NCI-H1417 (cell line): ENCODE results near the gene MADD.
A peak's percentile ranks its signal among the peaks of the same experiment; 100 is the strongest.

Experiments used
- DNase-seq, 3 experiments: peaks; one replicate each; lab custom pipeline; 2025; lab: John Stamatoyannopoulos, UW

The MADD gene

DNA sequence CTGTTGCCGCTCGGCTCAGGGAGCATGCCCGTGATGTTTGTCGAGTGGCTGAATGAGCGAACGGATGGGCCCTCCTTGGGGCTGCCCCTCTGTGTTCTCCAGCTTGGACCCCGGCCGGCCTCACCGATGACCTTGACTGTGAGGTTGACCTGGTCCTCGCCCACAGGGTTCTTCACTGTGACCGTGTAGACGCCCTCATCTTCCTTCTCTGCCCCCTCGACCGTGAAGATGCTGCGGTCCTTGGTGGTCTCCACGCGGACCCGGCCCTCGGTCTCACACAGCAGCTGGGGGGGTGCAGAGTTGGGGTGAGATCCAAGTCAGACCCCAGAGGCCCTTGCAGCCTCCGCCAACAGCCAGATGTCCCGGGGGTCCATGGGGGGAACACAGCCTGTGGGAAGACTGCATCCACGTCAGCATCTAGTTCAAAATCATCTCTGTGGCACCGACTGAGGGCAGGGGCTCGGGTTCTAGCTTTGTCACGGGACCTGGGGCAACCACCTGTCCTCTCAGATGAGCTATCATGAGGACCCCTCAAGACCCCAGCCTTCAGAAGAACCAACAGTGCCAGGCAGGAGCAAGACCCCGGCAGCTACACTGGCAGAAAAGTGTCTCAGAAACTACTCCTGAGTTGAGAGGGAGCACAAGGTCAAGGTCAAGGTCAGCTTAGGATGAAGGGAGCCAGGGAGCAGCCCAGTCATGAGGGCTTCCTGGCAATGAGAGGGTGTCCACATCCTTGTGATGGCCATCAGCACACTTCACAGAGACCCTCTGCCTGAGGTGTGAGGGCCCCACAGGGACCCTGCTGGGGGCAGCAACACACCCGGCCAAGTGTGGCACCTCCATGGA is 68.7 kb downstream of the MADD start:
- DNase-seq, result no peak

DNA sequence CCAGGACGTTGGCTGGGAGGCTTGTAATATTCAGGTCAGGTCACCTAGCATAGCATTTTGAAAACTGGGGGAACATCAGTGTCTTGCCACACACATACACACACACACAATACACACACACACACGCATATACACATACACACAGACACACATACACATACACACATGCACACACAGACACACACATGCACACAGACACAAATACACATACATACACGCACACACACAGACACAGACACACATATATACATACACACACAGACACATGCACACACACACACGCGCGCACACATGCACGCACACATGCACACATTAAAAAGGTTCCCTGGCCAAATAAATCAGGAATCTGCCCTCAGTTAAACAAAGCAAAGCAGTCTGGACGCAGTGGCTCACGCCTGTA is 70.1 kb downstream of the MADD start:
- no peak for DNase-seq

GRCh38 chr11:47340980-47341775 is 71.2 kb downstream of the MADD start:
- DNase-seq, result no peak

DNA sequence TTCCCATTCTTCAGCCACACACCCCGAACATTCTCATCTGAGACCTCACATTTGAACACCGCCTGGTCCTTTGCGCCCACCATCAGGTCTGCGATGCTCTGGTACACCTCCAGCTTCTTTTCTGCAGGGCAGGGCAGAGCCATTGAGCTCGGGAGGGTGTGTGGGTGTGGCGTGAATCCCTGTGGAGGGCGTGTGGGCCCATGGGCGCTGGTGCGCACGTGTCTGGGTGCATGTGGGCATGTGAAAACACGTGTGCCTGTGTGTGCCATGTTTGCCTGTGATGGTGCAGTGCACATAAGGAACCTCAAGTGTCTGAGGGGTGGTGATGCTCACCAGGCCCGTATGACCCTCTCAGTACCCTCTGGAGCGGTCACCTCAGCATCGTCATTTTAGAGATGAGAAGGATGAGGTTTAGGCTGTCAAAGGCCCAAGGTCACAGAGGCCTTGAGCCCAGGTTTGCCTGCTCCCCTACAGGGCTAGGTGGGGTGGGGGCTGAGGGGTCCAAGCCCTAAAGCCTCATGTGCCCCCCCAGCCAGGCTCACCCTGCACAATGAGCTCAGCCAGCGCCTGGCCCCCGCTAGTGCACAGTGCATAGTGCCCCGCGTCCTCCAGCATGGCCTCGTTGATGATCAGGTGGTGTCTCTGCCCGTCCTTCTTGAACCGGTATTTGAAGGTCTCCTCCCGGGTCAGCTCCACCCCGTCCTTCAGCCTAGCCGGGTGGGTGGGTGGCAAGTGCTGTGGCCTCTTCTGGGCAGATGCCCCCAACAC is 72.3 kb downstream of the MADD start:
- no peak for DNase-seq

DNA sequence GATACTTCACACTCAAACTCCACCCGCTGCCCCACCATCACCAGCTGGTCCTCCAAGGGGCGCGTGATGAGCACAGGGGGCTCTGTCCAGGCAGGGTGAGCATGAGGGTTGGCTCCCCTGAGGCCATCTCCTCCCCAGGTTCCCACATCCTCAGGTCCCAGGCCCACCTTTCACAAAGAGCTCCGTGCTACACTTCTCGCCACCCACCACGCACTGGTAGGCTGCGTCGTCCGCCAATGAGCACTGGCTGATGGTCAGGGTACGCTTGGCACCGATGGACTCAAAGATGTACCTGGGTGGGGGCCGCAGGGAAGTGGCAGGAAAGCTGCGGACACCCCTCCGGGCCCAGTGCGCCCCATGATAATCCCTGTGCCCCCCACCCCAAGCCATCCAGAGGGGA is 72.9 kb downstream of the MADD start:
- DNase-seq, result no peak

GRCh38 chr11:47345890-47346563 is 76.1 kb downstream of the MADD start:
- DNase-seq, result no peak

DNA sequence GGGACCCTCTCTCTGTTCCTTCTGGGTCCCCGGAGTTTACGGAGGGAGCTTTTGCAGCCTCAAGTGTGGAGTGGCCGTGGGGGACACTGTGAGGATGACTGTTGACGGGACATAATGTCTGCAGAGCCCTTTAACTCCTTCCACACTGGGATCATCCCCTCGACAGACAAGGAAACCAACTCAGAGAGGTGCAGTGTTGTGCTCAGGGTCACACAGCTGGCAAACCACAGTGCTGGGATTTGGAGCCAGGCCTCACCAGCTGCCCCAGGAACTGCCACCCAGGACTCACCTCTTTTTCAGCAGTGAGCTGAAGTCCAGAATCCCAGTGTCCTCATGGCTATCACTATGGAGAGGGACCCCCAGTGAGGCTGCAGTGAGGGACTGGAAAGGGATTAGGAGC is 77.2 kb downstream of the MADD start:
- no peak for DNase-seq

GRCh38 chr11:47348131-47348802 is 78.3 kb downstream of the MADD start:
- DNase-seq, result no peak

DNA sequence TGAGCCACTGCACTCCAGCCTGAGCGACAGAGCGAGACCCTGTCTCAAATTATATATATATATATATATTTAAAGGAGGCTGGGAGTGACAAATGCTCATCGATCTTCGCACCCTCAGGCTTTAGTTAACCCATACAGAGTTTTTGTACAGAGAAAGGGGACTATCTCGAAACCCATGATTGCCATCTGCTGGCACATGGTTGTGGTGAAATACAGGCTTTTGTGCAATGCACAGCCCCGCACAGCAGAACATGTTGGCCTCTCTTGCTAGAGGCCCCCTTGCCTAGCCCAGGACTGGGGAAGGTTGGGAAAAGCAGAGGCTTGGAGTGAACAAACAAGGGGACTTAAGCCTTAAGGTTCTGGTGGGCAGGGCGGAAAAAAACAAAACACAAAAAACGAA is 78.9 kb downstream of the MADD start:
- DNase-seq, result peak in 2 of 3 experiments; percentile 18 to 46

- no peak for DNase-seq
Measured at GRCh38 chr11:47349521-47350095, 79.7 kb downstream of the MADD start.

DNA sequence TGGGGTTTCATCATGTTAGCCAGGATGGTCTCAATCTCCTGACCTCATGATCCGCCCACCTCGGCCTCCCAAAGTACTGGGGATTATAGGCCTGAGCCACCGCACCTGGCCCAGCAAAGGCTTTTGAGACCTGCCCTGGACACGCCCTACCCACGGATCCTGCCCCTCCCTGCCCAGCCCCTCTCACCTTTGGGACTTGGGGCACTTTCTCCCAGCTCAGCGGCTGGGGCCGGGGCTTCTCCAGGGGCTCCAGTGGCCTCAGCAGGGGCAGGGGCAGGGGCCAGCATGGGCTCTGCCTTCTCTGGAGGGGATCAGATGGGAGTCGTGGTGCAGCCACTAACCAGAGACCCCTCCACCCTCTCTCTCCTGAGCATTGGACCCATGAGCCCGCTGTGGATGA is 80.4 kb downstream of the MADD start:
- no peak for DNase-seq

DNA sequence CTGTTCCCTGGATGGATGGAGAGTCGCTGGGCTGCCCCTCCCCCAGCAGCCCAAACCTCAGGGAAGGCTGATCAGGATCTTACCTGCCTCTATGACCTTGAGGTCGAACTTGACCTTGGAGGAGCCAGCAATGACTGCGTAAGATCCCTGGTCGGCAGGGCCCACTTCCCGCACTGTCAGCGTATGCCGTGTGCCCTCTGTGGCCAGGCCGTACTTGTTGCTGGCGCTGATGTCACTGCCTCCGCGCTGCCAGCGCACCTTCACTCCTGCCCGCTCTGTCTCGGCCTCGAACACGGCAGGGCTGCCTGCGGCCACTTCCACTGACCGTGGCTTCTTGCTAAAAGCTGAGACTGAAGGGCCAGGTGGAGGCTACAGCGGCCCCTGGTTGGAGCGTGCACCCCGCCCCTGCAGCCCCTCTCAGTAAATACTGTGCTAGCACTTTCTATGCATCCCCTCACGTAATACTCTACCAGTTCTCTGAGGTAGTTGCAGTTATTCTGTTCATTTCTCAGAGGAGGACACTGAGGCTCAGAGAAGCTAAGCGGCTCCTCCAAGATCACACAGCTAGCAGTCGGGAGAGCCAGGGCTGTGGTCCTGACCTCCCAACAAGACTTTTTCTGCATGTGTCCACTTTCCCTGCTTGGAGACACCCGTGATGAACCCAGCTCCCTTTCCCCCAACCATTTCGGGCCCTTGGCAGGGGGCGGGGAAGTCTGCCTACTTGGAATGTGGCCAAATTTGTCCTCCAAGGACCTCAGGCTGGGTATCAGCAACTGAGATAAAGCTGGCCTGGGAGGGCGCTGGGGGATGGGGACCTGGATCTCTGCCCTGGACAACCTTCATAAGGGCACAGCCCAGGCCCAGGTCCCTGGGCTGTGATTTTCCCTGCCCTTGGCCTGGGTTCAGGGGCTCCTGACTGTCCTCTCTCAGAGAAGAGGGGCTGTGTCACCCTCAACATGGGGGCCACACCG is 81.5 kb downstream of the MADD start:
- DNase-seq, result no peak

DNA sequence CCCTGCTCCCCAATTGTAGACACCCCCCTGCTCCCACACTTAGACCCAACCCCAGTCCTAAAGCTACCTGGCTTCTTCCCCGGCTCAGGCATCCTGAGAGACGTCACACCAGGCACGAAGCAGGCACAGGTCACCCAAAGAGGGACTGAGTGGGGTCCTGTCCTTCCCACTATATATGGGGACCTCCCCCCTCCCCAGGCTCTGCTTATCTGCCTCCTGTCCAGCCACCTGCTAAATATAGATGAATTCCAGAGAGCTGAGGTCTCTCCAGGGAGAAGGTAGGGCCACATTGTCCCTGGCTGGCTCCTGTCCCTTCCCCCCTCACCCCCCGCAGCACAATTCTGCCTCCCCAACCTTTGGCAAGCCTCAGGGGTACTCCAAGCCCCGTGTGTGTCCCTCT is 82.6 kb downstream of the MADD start, which contains the start of gene MYBPC3:
MYBPC3 (minus strand) TSS at position 147 of the 400 bp plus-strand sequence; CDS start at position 92, 55 bp downstream.
- DNase-seq, result no peak

DNA sequence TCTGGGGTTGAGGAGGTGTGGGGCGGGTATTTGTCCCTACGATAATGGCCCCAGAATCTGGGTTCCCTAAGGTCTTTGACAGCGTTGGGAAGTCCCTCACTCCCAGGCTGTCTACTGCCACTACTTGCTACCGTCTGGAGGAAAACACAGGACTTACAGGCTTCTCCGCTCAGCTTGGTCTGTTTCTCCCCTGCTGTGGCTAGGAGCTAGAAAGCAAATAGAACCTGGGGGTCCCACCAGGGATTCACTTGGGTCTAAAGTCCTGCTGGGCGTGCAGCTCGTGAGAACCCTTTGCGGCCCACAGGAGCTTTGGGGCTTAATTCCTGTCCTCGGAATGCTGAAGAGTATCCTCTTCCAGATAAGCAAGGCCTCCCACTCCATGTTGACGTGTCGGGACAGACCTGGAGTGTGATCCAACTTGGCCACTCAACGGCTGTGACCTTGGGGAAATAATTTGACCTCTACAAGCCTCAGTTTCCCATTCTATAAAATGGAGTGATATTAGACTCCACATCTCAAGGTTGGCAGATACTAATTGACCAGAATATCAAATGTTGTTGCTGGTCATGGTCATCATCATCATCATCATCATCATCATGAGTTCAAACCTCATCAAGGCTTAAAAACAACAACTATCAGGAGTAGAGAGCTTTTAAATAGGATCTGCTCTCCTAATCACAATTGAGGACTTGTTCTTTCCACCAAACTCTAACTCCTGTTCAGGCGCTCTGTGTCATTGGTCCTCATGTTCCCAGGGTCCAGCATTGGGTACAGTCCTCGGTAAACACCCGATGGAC is 84.2 kb downstream of the MADD start:
- DNase-seq, result no peak

GRCh38 chr11:47354913-47355282 is 85.0 kb downstream of the MADD start:
- DNase-seq, result no peak

DNA sequence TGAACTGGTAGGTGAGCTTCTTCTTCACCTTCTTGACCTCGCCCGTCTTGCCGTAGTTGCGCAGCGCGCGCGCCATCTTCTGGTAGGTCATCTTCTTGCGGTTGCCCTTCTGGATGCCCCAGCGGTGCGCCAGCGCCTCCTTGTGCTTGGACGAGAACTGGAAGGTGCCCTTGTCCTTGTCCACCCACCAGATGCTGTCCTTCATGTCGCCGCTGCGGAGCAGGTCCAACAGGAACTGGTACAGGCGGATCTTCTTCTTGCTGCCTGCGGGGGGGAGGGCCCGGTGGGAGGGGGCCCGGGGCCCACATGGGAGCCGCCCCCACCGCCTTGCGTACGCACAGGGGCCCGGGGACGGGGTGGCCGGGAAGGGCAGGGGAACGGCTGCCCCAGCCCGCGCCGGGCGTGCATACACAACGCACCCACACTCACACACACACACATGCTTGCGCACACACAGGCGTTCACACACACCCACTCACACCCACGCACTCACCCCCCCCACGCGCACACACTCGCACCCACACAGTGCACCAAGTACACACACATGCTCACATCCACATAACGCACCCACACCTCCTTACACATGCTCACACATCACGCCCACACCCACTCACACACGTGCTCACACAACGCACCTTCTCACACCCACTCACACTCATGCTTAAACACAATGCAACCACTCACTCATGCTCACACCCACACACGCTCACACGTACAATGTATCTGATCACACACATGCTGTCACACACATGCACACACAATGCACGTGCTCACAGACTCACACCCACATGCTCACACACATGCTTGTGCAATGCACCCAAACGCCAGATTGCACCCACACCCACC is 85.6 kb downstream of the MADD start:
- DNase-seq, result peak; percentile 90 to 97 (median 97)

DNA sequence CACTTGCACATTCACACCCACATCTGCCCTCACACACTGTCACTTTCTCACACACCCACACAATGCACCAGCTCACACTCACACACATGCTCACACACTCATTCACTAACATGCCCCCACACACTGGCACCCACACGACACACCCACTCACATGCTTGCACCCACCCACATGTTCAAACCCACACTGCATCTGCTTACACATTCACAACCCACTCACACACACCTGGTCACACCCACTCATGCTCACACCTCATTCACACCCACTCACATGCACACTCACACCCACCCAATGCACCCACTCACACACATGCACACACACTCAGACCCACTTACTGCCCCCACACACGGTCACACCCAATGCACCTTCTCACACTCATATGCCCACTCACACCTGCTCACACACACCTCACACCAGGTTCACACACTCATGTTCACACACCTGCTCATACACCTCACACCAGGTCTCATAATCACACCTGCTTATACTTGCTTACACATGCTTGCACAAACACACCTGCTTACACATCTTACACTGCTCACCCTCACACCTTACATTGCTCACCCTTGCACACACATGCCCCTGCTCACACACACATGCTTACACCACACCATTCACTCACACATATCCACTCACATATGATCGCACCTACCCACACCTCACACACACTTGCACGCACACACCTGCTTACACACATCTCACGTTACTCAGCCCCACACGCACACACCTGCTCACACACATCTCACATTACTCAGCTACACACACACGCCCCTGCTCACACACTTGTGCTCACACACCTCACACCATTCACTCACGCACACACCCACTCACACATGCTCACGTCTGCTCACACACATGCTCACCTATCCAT is 86.4 kb downstream of the MADD start:
- no peak for DNase-seq
